Liver (tissue), 9 donors: ENCODE results near the gene DENND11. TPM values are rescaled to one million over a fixed set of nuclear protein-coding genes. Genes with fewer than 3 reads are reported as not detected.

Experiments used
- DNase-seq: peaks from one replicate; pipeline ENCODE4 v3.0.0-alpha.2; 2017; ENCODE audit warnings: low spot score
- H3K27ac ChIP-seq, 2 donors: one replicate each; pipeline ENCODE4 v1.7.0; 2013; ENCODE audit warnings: inconsistent platforms in 2 of 2, low read length in 2 of 2, control low read depth in 1 of 2, low read depth in 1 of 2, mild to moderate bottlenecking in 1 of 2
- H3K27me3 ChIP-seq, 4 donors: one replicate each; pipeline versions ENCODE4 v1.6.1 to v1.7.0; 2013; ENCODE audit warnings: low read length in 3 of 4, inconsistent platforms in 1 of 4, mild to moderate bottlenecking in 1 of 4, moderate library complexity in 1 of 4; ENCODE audit not compliant: control insufficient read depth in 4 of 4, insufficient read depth in 4 of 4
- H3K36me3 ChIP-seq, 4 donors: one replicate each; pipeline versions ENCODE4 v1.6.1 to v1.7.0; 2013; ENCODE audit warnings: low read length in 3 of 4, mild to moderate bottlenecking in 3 of 4, low read depth in 1 of 4, moderate library complexity in 1 of 4; ENCODE audit not compliant: control insufficient read depth in 4 of 4, insufficient read depth in 3 of 4
- H3K4me1 ChIP-seq, 4 donors: one replicate each; pipeline versions ENCODE4 v1.6.1 to v1.7.0; 2013; ENCODE audit warnings: low read length in 3 of 4, mild to moderate bottlenecking in 3 of 4, moderate library complexity in 1 of 4; ENCODE audit not compliant: control insufficient read depth in 4 of 4, insufficient read depth in 4 of 4
- H3K4me3 ChIP-seq, 3 donors: one replicate each; pipeline versions ENCODE4 v1.6.1 to v1.7.0; 2013; ENCODE audit warnings: low read length in 3 of 3, control low read depth in 1 of 3, low read depth in 1 of 3, mild to moderate bottlenecking in 1 of 3
- H3K9ac ChIP-seq, 2 donors: one replicate each; pipeline ENCODE4 v1.7.0; 2013; ENCODE audit warnings: low read length in 2 of 2, mild to moderate bottlenecking in 2 of 2, moderate library complexity in 2 of 2, control low read depth in 1 of 2, low read depth in 1 of 2
- H3K9me3 ChIP-seq, 4 donors: one replicate each; pipeline versions ENCODE4 v1.6.1 to v1.7.0; 2013; ENCODE audit warnings: low read length in 3 of 4; ENCODE audit not compliant: control insufficient read depth in 4 of 4
- EGR1 ChIP-seq, 2 donors: IDR thresholded peaks; 2 replicates each; pipeline ENCODE4 v1.6.1; 2016 to 2018; ENCODE audit warnings: antibody characterized with exemption in 2 of 2, low read depth in 2 of 2
- FOXA1 ChIP-seq: IDR thresholded peaks from 2 replicates; pipeline ENCODE4 v1.6.1; 2016; ENCODE audit warnings: antibody characterized with exemption
- FOXA2 ChIP-seq: IDR thresholded peaks from 2 replicates; pipeline ENCODE4 v1.6.1; 2016; ENCODE audit warnings: antibody characterized with exemption
- GABPA ChIP-seq, 2 donors: IDR thresholded peaks in 1 of 2; conservative IDR thresholded peaks in 1 of 2; 2 replicates each; pipeline ENCODE4 v1.6.1; 2016; ENCODE audit warnings: antibody characterized with exemption in 2 of 2, mild to moderate bottlenecking in 1 of 2, moderate library complexity in 1 of 2
- HNF4A ChIP-seq, 2 donors: conservative IDR thresholded peaks; 2 replicates each; pipeline ENCODE4 v1.6.1; 2016; ENCODE audit warnings: antibody characterized with exemption in 2 of 2, mild to moderate bottlenecking in 2 of 2
- HNF4G ChIP-seq: IDR thresholded peaks from 2 replicates; pipeline ENCODE4 v1.6.1; 2016; ENCODE audit warnings: antibody characterized with exemption
- NR2F2 ChIP-seq: IDR thresholded peaks from 2 replicates; pipeline ENCODE4 v1.6.1; 2016; ENCODE audit warnings: antibody characterized with exemption
- RAD21 ChIP-seq, 2 donors: IDR thresholded peaks; 2 replicates each; pipeline ENCODE4 v1.6.1; 2016; ENCODE audit warnings: antibody characterized with exemption in 2 of 2, mild to moderate bottlenecking in 2 of 2
- RXRA ChIP-seq, 2 donors: IDR thresholded peaks; 2 replicates each; pipeline ENCODE4 v1.6.1; 2017 to 2018; ENCODE audit warnings: antibody characterized with exemption in 2 of 2, mild to moderate bottlenecking in 1 of 2
- TAF1 ChIP-seq: conservative IDR thresholded peaks from 2 replicates; pipeline ENCODE4 v1.6.1; 2016; ENCODE audit warnings: antibody characterized with exemption, mild to moderate bottlenecking
- YY1 ChIP-seq: IDR thresholded peaks from 2 replicates; pipeline ENCODE4 v1.6.1; 2016; ENCODE audit warnings: antibody characterized with exemption, mild to moderate bottlenecking
- WGBS: extraction: QIAGEN DNeasy Blood & Tissue Kit; methylation state at CpG from one replicate; pipeline ENCODE4 v1.1.7; 2013; 5-methylcytosine and 5-hydroxymethylcytosine counted together
- polyA plus RNA-seq, 2 donors: library from polyadenylated mRNA; stranded (reverse) in 1 of 2; unstranded in 1 of 2; fragments of 200-250 nt in 1 of 2; fragments of >200 nt in 1 of 2; fragmentation: Nextera tagmentation in 1 of 2; extraction: Ambion mirVana in 1 of 2; gene quantifications; one replicate each; pipeline versions ENCODE4 v1.2.1 to v1.2.3, GENCODE V29; 2013 to 2015
- total RNA-seq, 2 donors: library from RNA; depleted of rRNA; stranded (reverse); fragments of >200 nt; gene quantifications; one replicate each; pipeline ENCODE4 v1.2.3, GENCODE V29; 2014
- TF ChIP-seq, protein P1 (sequence below): fragments of 150-350 bp; IDR thresholded peaks from 2 replicates; pipeline ENCODE4 v1.5.1; 2017; ENCODE audit warnings: improper control_type of control experiment, low read depth, low read length; ENCODE audit not compliant: missing input control
- TF ChIP-seq, protein P2 (sequence below): IDR thresholded peaks from 2 replicates; pipeline ENCODE4 v1.6.1; 2016; ENCODE audit warnings: antibody characterized with exemption
- TF ChIP-seq, protein P3 (sequence below): IDR thresholded peaks from 2 replicates; pipeline ENCODE4 v1.6.1; 2016; ENCODE audit warnings: antibody characterized with exemption
- TF ChIP-seq, protein P4 (sequence below): IDR thresholded peaks from 2 replicates; pipeline ENCODE4 v1.6.1; 2016; ENCODE audit warnings: antibody characterized with exemption, mild to moderate bottlenecking
- TF ChIP-seq, protein P5 (sequence below): IDR thresholded peaks from 2 replicates; pipeline ENCODE4 v1.6.1; 2016; ENCODE audit warnings: antibody characterized with exemption
- donor health status: healthy.
- donor health status: healthy.
- donor health status: healthy.
- donor health status: healthy.
- donor health status: healthy.

DENND11 gene
- total and polyA plus RNA-seq, 4 donors = 8.4 to 48.4 (median 12.8) TPM

DNA sequence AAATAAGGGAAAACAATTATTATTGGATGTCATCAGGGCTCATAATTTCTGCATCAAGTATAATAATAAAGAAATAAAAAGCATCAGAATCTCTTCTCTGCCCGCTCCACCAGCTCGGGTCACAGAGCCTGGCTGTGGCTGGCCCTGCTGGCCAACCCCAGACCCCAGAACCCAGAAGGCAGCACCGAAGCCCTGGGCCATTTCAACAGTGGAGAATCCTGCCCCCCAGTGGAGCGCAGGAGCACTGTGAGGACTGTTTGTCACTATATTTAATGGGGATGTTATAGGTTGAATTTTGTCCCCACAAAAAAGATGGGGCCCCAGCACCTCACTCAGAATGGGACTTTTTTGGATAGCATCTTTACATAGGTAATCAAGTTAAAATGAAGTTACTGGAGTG is 27.3 kb downstream of the DENND11 start:
- Histone ChIP-seq H3K4me3 (no peak overlapping the region), H3K9me3 (no peaks in the 10 kb centered on the region), H3K27ac (no peak overlapping the region), H3K27me3 (no peaks in the 10 kb centered on the region), H3K36me3 (peaks cover 0 to 15% (median 6%) of the 10 kb centered on the region in 4 donors), H3K4me1 (no peaks in the 10 kb centered on the region), H3K9ac (no peak overlapping the region)
- WGBS = 78% methylated on average over 4 of the region's 4 CpGs
- no peak for DNase-seq
- TF ChIP-seq RAD21 (IDR thresholded peaks at IDR 0.05) (peak; percentile 44 to 60), RXRA (IDR thresholded peaks at IDR 0.05) (no peak), YY1 (no peak), TAF1 (no peak), HNF4A (conservative IDR thresholded peaks at IDR 0.05) (no peak), NR2F2 (no peak), FOXA2 (no peak), GABPA (IDR thresholded peaks at IDR 0.05 in 1 of 2, conservative IDR thresholded peaks at IDR 0.05 in 1 of 2) (no peak), FOXA1 (no peak), EGR1 (IDR thresholded peaks at IDR 0.05; ENCODE audit: low read depth in 2 of 2) (no peak)
- TF ChIP-seq, protein P1, sequence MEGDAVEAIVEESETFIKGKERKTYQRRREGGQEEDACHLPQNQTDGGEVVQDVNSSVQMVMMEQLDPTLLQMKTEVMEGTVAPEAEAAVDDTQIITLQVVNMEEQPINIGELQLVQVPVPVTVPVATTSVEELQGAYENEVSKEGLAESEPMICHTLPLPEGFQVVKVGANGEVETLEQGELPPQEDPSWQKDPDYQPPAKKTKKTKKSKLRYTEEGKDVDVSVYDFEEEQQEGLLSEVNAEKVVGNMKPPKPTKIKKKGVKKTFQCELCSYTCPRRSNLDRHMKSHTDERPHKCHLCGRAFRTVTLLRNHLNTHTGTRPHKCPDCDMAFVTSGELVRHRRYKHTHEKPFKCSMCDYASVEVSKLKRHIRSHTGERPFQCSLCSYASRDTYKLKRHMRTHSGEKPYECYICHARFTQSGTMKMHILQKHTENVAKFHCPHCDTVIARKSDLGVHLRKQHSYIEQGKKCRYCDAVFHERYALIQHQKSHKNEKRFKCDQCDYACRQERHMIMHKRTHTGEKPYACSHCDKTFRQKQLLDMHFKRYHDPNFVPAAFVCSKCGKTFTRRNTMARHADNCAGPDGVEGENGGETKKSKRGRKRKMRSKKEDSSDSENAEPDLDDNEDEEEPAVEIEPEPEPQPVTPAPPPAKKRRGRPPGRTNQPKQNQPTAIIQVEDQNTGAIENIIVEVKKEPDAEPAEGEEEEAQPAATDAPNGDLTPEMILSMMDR = peak; percentile 27
- TF ChIP-seq, protein P2, sequence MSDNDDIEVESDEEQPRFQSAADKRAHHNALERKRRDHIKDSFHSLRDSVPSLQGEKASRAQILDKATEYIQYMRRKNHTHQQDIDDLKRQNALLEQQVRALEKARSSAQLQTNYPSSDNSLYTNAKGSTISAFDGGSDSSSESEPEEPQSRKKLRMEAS = no peak

DNA sequence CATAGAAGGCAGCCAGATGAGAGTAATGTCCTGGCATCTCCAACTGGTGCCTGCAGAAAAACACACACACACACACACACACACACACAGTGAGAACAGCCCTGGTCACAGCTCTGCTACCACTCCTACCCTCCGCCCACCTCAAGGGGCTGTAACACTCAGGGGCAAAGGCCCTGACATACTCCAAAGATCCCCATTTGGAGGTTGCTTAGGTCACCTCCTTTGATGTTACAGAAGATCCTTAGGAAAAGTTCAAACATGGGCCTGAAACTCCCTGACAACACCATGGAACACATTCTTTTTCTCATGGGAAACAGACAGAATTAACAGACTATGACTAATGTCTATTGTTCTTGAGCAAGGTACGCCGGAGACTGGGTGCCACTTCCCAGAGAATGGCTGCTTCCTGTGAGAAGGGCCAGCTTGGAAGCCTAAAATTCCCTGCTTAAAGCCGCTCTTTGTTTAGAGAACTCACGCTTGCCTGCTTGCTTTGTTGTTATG is 27.7 kb downstream of the DENND11 start:
- H3K9me3 ChIP-seq = no peaks in the 10 kb centered on the region
- no peaks in the 10 kb centered on the region for H3K27me3 ChIP-seq
- no peak overlapping the region for H3K9ac ChIP-seq
- peak overlapping the region in 1 of 2 donors; percentile 42 for H3K27ac ChIP-seq
- no peaks in the 10 kb centered on the region for H3K4me1 ChIP-seq
- H3K4me3 ChIP-seq = no peak overlapping the region
- no peak for DNase-seq
- WGBS = 88% methylated on average over 5 of the region's 5 CpGs
- TF ChIP-seq NR2F2 = peak; percentile 57
- TF ChIP-seq, protein P3, sequence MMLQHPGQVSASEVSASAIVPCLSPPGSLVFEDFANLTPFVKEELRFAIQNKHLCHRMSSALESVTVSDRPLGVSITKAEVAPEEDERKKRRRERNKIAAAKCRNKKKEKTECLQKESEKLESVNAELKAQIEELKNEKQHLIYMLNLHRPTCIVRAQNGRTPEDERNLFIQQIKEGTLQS = no peak
- peaks cover 0 to 15% (median 6%) of the 10 kb centered on the region in 4 donors for H3K36me3 ChIP-seq

DNA sequence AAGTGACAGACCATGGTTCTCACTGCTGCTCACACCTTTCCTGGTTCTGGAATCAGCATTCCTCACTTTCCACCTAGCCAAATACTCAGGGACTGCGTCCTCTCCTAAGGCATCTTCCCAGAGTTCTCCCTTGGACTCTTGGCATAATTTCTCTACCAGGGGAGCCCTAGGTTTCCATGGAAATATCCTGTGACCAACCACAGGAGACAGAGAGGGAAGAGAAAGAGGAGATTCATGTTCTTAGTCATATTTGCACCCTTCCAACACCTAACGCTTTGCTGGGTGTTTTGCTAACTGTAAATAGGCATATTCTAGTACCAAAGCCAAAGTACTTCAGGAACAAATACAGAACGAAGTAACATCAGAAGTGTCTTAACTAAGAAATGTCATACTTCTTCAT is 28.6 kb downstream of the DENND11 start:
- DNase-seq = no peak
- TF ChIP-seq HNF4G (no peak), GABPA (IDR thresholded peaks at IDR 0.05 in 1 of 2, conservative IDR thresholded peaks at IDR 0.05 in 1 of 2) (no peak), TAF1 (no peak), FOXA1 (no peak), FOXA2 (no peak), HNF4A (conservative IDR thresholded peaks at IDR 0.05) (no peak), RXRA (IDR thresholded peaks at IDR 0.05) (no peak)
- TF ChIP-seq, protein P4, sequence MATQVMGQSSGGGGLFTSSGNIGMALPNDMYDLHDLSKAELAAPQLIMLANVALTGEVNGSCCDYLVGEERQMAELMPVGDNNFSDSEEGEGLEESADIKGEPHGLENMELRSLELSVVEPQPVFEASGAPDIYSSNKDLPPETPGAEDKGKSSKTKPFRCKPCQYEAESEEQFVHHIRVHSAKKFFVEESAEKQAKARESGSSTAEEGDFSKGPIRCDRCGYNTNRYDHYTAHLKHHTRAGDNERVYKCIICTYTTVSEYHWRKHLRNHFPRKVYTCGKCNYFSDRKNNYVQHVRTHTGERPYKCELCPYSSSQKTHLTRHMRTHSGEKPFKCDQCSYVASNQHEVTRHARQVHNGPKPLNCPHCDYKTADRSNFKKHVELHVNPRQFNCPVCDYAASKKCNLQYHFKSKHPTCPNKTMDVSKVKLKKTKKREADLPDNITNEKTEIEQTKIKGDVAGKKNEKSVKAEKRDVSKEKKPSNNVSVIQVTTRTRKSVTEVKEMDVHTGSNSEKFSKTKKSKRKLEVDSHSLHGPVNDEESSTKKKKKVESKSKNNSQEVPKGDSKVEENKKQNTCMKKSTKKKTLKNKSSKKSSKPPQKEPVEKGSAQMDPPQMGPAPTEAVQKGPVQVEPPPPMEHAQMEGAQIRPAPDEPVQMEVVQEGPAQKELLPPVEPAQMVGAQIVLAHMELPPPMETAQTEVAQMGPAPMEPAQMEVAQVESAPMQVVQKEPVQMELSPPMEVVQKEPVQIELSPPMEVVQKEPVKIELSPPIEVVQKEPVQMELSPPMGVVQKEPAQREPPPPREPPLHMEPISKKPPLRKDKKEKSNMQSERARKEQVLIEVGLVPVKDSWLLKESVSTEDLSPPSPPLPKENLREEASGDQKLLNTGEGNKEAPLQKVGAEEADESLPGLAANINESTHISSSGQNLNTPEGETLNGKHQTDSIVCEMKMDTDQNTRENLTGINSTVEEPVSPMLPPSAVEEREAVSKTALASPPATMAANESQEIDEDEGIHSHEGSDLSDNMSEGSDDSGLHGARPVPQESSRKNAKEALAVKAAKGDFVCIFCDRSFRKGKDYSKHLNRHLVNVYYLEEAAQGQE = no peak
- TF ChIP-seq, protein P5, sequence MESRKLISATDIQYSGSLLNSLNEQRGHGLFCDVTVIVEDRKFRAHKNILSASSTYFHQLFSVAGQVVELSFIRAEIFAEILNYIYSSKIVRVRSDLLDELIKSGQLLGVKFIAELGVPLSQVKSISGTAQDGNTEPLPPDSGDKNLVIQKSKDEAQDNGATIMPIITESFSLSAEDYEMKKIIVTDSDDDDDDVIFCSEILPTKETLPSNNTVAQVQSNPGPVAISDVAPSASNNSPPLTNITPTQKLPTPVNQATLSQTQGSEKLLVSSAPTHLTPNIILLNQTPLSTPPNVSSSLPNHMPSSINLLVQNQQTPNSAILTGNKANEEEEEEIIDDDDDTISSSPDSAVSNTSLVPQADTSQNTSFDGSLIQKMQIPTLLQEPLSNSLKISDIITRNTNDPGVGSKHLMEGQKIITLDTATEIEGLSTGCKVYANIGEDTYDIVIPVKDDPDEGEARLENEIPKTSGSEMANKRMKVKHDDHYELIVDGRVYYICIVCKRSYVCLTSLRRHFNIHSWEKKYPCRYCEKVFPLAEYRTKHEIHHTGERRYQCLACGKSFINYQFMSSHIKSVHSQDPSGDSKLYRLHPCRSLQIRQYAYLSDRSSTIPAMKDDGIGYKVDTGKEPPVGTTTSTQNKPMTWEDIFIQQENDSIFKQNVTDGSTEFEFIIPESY = no peak
- TF ChIP-seq, protein P2 = no peak
- TF ChIP-seq, protein P1 = no peak
- TF ChIP-seq, protein P3 = no peak

More for the DNA sequence above, 28.6 kb downstream of the DENND11 start:
- H3K27me3 ChIP-seq = no peaks in the 10 kb centered on the region
- peaks cover 0 to 15% (median 6%) of the 10 kb centered on the region in 4 donors for H3K36me3 ChIP-seq
- no peak overlapping the region for H3K27ac ChIP-seq
- H3K4me3 ChIP-seq = no peak overlapping the region
- H3K9ac ChIP-seq = no peak overlapping the region
- 96% methylated on average over 3 of the region's 3 CpGs for WGBS
- no peaks in the 10 kb centered on the region for H3K9me3 ChIP-seq
- no peaks in the 10 kb centered on the region for H3K4me1 ChIP-seq
